Loucy (cell line): ENCODE data around the gene TLE7.

ENCODE experiments used
- H2AFZ ChIP-seq: fragments of 200-600 bp; sonication (generic); 2 replicates; pipeline ENCODE4 v1.6.0; 2016; ENCODE audit warnings: antibody characterized with exemption, mild to moderate bottlenecking, low read length, moderate library complexity
- H3F3A ChIP-seq: fragments of 200-600 bp; 2 replicates; pipeline ENCODE4 v1.6.0; 2016; ENCODE audit warnings: antibody characterized with exemption, low read depth, mild to moderate bottlenecking
- H3K27me3 ChIP-seq: fragments of 200-600 bp; sonication (generic); 2 replicates; pipeline ENCODE4 v1.6.1; 2014; ENCODE audit warnings: low read length, mild to moderate bottlenecking; ENCODE audit not compliant: insufficient read depth, poor library complexity, severe bottlenecking
- H3K36me3 ChIP-seq: fragments of 200-600 bp; sonication (generic); 2 replicates; pipeline ENCODE4 v1.6.1; 2016; ENCODE audit warnings: low read length; ENCODE audit not compliant: insufficient read depth
- H3K4me1 ChIP-seq: fragments of 200-600 bp; sonication (generic); 2 replicates; pipeline ENCODE4 v1.5.1; 2014; ENCODE audit warnings: low read length, mild to moderate bottlenecking; ENCODE audit not compliant: insufficient read depth, poor library complexity, severe bottlenecking
- H3K4me2 ChIP-seq: fragments of 200-600 bp; sonication (generic); 2 replicates; pipeline ENCODE4 v1.6.0; 2014; ENCODE audit warnings: antibody characterized with exemption, low read length, low read depth, mild to moderate bottlenecking; ENCODE audit not compliant: poor library complexity, severe bottlenecking
- H3K4me3 ChIP-seq: fragments of 200-600 bp; sonication (generic); 2 replicates; pipeline ENCODE4 v1.5.1; 2014; ENCODE audit warnings: low read length, mild to moderate bottlenecking, mixed read lengths; ENCODE audit not compliant: poor library complexity, severe bottlenecking
- H3K79me2 ChIP-seq: fragments of 200-600 bp; sonication (generic); 2 replicates; pipeline ENCODE4 v1.6.1; 2014; ENCODE audit warnings: low read length; ENCODE audit not compliant: insufficient read depth
- H3K9ac ChIP-seq: fragments of 200-600 bp; sonication (generic); 2 replicates; pipeline ENCODE4 v1.6.0; 2014; ENCODE audit warnings: mild to moderate bottlenecking, low read depth, low read length, moderate library complexity; ENCODE audit not compliant: poor library complexity, severe bottlenecking
- H3K9me2 ChIP-seq: fragments of 200-600 bp; sonication (generic); replicated peaks from 2 replicates; pipeline ENCODE4 v1.6.1; 2016; ENCODE audit warnings: low read depth, low read length, mixed read lengths
- H3K9me3 ChIP-seq: fragments of 200-600 bp; sonication (generic); 2 replicates; pipeline ENCODE4 v1.6.1; 2014; ENCODE audit warnings: mild to moderate bottlenecking, antibody characterized with exemption, low read length, low read depth; ENCODE audit not compliant: insufficient read depth
- H4K20me1 ChIP-seq: fragments of 200-600 bp; sonication (generic); 2 replicates; pipeline ENCODE4 v1.6.0; 2014; ENCODE audit warnings: antibody characterized with exemption, low read length, mild to moderate bottlenecking; ENCODE audit not compliant: insufficient read depth, poor library complexity, severe bottlenecking
- EZH2phosphoT487 ChIP-seq: fragments of 200-600 bp; IDR thresholded peaks from 2 replicates; pipeline ENCODE4 v1.6.1; 2018; ENCODE audit warnings: antibody characterized with exemption, mild to moderate bottlenecking, moderate library complexity, borderline replicate concordance
- TF ChIP-seq, protein P1 (sequence below): fragments of 200-600 bp; sonication (generic); conservative IDR thresholded peaks from 2 replicates; pipeline ENCODE4 v1.5.1; 2014; ENCODE audit warnings: mild to moderate bottlenecking, antibody characterized with exemption, low read length

The TLE7 gene

DNA sequence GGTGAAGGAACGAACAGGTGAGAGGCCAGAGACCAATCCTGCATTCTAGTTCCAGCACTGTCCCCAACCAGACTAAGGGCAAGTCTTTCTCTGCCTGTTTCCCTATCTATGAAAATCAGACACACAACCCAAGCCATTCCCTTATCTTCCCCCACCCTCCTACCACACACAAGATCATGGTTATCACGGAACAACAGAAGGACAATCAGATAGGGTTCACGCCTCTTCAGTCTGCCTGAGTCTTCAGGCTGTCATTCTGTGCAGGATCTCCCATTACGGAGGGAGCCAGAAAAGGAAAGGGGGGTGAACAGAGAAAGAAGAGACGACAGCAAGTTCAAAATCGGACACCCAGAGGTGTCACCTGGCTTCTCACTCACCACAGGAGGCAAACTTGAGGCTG lies 11.1 kb downstream of the TLE7 start:
- no peaks in the 10 kb centered on the region for H3F3A ChIP-seq
- H3K9me2 ChIP-seq = no peaks in the 10 kb centered on the region
- no peaks in the 10 kb centered on the region for H4K20me1 ChIP-seq
- H3K4me3 ChIP-seq = no peak overlapping the region
- no peaks in the 10 kb centered on the region; the same call in 1 of the 2 replicates for H3K9me3 ChIP-seq
- no peaks in the 10 kb centered on the region for H3K27me3 ChIP-seq
- no peak for TF ChIP-seq EZH2phosphoT487
- TF ChIP-seq, protein P1, sequence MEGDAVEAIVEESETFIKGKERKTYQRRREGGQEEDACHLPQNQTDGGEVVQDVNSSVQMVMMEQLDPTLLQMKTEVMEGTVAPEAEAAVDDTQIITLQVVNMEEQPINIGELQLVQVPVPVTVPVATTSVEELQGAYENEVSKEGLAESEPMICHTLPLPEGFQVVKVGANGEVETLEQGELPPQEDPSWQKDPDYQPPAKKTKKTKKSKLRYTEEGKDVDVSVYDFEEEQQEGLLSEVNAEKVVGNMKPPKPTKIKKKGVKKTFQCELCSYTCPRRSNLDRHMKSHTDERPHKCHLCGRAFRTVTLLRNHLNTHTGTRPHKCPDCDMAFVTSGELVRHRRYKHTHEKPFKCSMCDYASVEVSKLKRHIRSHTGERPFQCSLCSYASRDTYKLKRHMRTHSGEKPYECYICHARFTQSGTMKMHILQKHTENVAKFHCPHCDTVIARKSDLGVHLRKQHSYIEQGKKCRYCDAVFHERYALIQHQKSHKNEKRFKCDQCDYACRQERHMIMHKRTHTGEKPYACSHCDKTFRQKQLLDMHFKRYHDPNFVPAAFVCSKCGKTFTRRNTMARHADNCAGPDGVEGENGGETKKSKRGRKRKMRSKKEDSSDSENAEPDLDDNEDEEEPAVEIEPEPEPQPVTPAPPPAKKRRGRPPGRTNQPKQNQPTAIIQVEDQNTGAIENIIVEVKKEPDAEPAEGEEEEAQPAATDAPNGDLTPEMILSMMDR = no peak
- H3K36me3 ChIP-seq = no peaks in the 10 kb centered on the region
- no peaks in the 10 kb centered on the region for H3K79me2 ChIP-seq
- no peak overlapping the region for H3K4me2 ChIP-seq
- H3K9ac ChIP-seq = no peak overlapping the region
- no peaks in the 10 kb centered on the region for H3K4me1 ChIP-seq
- H2AFZ ChIP-seq = no peak overlapping the region

DNA sequence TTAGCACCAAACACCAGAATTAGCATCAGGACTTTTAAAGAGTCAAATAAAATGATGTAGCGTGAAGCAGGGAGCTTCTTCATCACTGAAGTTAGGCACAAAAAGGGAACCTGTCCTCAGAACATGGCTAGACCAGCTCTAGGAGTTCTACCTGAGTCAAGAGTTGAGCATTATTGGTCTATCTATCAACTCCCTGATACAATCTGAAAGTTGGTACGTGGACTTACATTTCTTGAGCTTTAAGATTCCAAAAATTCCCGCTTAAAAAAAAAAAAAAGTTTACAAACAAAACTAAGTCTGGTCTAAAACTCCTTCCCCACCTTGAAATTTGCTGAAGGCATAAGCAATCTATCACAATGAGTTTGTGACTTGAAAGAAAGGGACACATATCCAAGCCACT lies 12.3 kb downstream of the TLE7 start:
- TF ChIP-seq, protein P1 = no peak
- TF ChIP-seq EZH2phosphoT487 = no peak
- no peaks in the 10 kb centered on the region for H3K36me3 ChIP-seq
- H3K9ac ChIP-seq = no peak overlapping the region
- no peak overlapping the region for H2AFZ ChIP-seq
- H3K4me3 ChIP-seq = no peak overlapping the region
- no peaks in the 10 kb centered on the region for H3K4me1 ChIP-seq
- H4K20me1 ChIP-seq = no peaks in the 10 kb centered on the region
- no peaks in the 10 kb centered on the region for H3K79me2 ChIP-seq
- no peak overlapping the region for H3K4me2 ChIP-seq
- no peaks in the 10 kb centered on the region for H3K9me2 ChIP-seq
- H3F3A ChIP-seq = no peaks in the 10 kb centered on the region
- H3K27me3 ChIP-seq = no peaks in the 10 kb centered on the region
- H3K9me3 ChIP-seq = no peaks in the 10 kb centered on the region; the same call in 1 of the 2 replicates

- no peaks in the 10 kb centered on the region for H3K79me2 ChIP-seq
- H3K27me3 ChIP-seq = no peaks in the 10 kb centered on the region
- H3K4me1 ChIP-seq = no peaks in the 10 kb centered on the region
- H2AFZ ChIP-seq = no peak overlapping the region
- H3F3A ChIP-seq = no peaks in the 10 kb centered on the region
- H3K4me2 ChIP-seq = no peak overlapping the region
- H3K9me2 ChIP-seq = no peaks in the 10 kb centered on the region
- H3K9ac ChIP-seq = no peak overlapping the region
- H3K36me3 ChIP-seq = no peaks in the 10 kb centered on the region
- TF ChIP-seq, protein P1 = no peak
- no peak for TF ChIP-seq EZH2phosphoT487
- no peaks in the 10 kb centered on the region for H4K20me1 ChIP-seq
- no peaks in the 10 kb centered on the region; the same call in 1 of the 2 replicates for H3K9me3 ChIP-seq
- H3K4me3 ChIP-seq = no peak overlapping the region
Measured at GRCh38 chr16:71428883-71429282, 13.0 kb downstream of the TLE7 start.
